Breast epithelium (tissue), 4 donors: ENCODE data around the gene RHCG. TPM values are rescaled to one million over a fixed set of nuclear protein-coding genes. Genes with fewer than 3 reads are reported as not detected.

Experiments used
- DNase-seq, 2 donors: peaks; one replicate each; pipeline ENCODE4 v3.0.0-alpha.2; 2019; ENCODE audit warnings: low spot score in 2 of 2
- H3K27ac ChIP-seq, 2 donors: fragments of 200-600 bp; sonication (generic) in 1 of 2; one replicate each; pipeline ENCODE4 v1.5.1; 2016 to 2019; ENCODE audit warnings: mild to moderate bottlenecking in 1 of 2
- H3K27me3 ChIP-seq, 2 donors: fragments of 200-600 bp; sonication (generic) in 1 of 2; one replicate each; pipeline versions ENCODE4 v1.5.1 to v1.6.0; 2017 to 2019; ENCODE audit warnings: control low read depth in 1 of 2, mild to moderate bottlenecking in 1 of 2
- H3K36me3 ChIP-seq: fragments of 200-600 bp; one replicate; pipeline ENCODE4 v1.5.1; 2019
- H3K4me1 ChIP-seq, 2 donors: fragments of 200-600 bp; sonication (generic); one replicate each; pipeline ENCODE4 v1.5.1; 2016 to 2019; ENCODE audit warnings: control low read depth in 1 of 2
- H3K4me3 ChIP-seq, 3 donors: fragments of 200-600 bp; sonication (generic); 1 replicate in 2 of 3; 2 replicates in 1 of 3; pipeline ENCODE4 v1.5.1; 2016 to 2019; ENCODE audit warnings: mild to moderate bottlenecking in 3 of 3, moderate library complexity in 2 of 3
- H3K9me3 ChIP-seq, 2 donors: fragments of 200-600 bp; sonication (generic) in 1 of 2; one replicate each; pipeline ENCODE4 v1.5.1; 2016 to 2019; ENCODE audit warnings: control low read depth in 1 of 2
- POLR2A ChIP-seq: fragments of 450-650 bp; IDR thresholded peaks from one replicate; pipeline ENCODE4 v1.6.1; 2016; ENCODE audit warnings: antibody characterized with exemption, mild to moderate bottlenecking, moderate library complexity
- POLR2AphosphoS5 ChIP-seq, 3 donors: sonication (generic); formaldehyde crosslinking; IDR thresholded peaks; one replicate each; pipeline ENCODE4 v1.6.1; 2017; ENCODE audit warnings: antibody characterized with exemption in 3 of 3
- intact Hi-C: fragments of 100-400 bp; cut with DNase I; formaldehyde crosslinking; loops from one replicate; pipeline ENCODE4 v1.15.1; 2023; ENCODE audit warnings: low total_unique reads
- total RNA-seq, 3 donors: library from RNA; depleted of rRNA; stranded (reverse); fragments of >200 nt; gene quantifications; one replicate each; pipeline ENCODE4 v1.1.0, GENCODE V29; 2016
- TF ChIP-seq, protein P1 (sequence below), 3 donors: fragments of 450-650 bp; IDR thresholded peaks; one replicate each; pipeline ENCODE4 v1.5.1; 2016 to 2017; ENCODE audit warnings: antibody characterized with exemption in 3 of 3, mild to moderate bottlenecking in 3 of 3, moderate library complexity in 3 of 3

The RHCG gene
- total RNA-seq, 3 donors from 2014 or later: 0.16 to 1.5 (median 0.66) TPM

DNA sequence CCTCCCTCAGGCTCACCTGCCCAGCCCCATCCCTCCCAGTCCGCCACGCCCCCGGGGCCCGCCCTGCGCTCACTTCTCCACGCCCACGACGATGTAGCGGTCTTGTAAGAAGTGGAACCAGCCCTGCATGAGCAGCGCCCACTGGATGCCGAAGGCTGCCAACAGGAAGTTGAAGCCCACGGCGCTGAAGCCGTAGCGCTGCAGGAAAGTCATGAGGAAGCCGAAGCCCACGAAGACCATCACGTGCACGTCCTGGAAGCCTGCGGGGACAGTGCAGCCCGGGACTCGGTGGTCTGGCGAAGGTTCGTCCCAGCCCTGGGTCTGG, 9.7 kb downstream of the RHCG start:
- no peak overlapping the region for H3K27ac ChIP-seq
- no peak for TF ChIP-seq POLR2A
- TF ChIP-seq, protein P1, sequence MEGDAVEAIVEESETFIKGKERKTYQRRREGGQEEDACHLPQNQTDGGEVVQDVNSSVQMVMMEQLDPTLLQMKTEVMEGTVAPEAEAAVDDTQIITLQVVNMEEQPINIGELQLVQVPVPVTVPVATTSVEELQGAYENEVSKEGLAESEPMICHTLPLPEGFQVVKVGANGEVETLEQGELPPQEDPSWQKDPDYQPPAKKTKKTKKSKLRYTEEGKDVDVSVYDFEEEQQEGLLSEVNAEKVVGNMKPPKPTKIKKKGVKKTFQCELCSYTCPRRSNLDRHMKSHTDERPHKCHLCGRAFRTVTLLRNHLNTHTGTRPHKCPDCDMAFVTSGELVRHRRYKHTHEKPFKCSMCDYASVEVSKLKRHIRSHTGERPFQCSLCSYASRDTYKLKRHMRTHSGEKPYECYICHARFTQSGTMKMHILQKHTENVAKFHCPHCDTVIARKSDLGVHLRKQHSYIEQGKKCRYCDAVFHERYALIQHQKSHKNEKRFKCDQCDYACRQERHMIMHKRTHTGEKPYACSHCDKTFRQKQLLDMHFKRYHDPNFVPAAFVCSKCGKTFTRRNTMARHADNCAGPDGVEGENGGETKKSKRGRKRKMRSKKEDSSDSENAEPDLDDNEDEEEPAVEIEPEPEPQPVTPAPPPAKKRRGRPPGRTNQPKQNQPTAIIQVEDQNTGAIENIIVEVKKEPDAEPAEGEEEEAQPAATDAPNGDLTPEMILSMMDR (IDR thresholded peaks at IDR 0.05): no peak
- no peak for TF ChIP-seq POLR2AphosphoS5 (IDR thresholded peaks at IDR 0.05)
- no peaks in the 10 kb centered on the region for H3K9me3 ChIP-seq
- H3K4me1 ChIP-seq: no peaks in the 10 kb centered on the region
- DNase-seq: no peak
- no peaks in the 10 kb centered on the region for H3K36me3 ChIP-seq
- peaks cover 0 to 18% of the 10 kb centered on the region in 2 donors for H3K27me3 ChIP-seq
- intact Hi-C loops: no loop called here
- H3K4me3 ChIP-seq: no peak overlapping the region

DNA sequence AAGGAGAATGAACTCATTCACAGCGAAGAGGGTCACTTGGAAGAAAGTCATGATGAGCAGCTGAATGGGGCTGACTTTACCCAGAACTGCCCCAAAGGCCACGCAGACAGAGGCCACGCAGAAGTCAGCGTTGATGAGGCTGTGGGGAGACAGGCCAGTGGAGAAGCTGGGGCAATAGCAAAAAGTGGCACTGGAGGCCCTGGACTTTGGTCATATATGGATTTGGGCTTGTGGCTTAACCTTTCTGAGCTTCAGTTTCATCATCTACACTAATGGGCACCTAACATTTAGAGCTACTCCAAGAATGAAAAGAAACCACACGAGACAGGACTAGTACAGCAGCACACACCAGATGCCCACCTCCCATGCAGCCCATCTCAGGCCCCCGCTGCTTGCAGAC, 13.3 kb downstream of the RHCG start:
- H3K27ac ChIP-seq: no peak overlapping the region
- no peaks in the 10 kb centered on the region for H3K36me3 ChIP-seq
- peaks cover 0 to 13% of the 10 kb centered on the region in 2 donors for H3K27me3 ChIP-seq
- no peaks in the 10 kb centered on the region for H3K9me3 ChIP-seq
- no peak for DNase-seq
- intact Hi-C loops: no loop called here
- H3K4me1 ChIP-seq: no peaks in the 10 kb centered on the region
- TF ChIP-seq POLR2AphosphoS5 (IDR thresholded peaks at IDR 0.05) (no peak), POLR2A (no peak)
- TF ChIP-seq, protein P1 (IDR thresholded peaks at IDR 0.05): no peak
- H3K4me3 ChIP-seq: no peak overlapping the region

DNA sequence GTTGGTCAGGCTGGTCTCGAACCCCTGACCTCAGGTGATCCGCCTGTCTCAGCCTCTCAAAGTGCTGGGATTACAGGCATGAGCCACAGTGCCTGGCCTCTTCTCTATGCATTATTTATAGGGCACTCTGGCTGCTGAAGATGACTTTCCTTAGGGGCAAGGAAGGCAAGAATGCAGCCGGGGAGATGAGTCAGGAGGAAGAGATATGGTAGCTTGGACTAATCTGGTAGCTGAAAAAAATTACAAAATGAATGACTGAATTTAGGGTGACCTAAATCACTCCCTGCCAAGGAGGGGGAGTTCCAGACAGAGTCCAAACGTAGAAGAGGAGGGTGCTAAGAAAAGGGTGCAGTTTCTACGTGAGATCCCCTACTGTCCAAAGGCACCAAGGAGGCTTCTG, 14.2 kb downstream of the RHCG start:
- Histone ChIP-seq H3K4me1 (no peaks in the 10 kb centered on the region), H3K9me3 (no peaks in the 10 kb centered on the region)

DNA sequence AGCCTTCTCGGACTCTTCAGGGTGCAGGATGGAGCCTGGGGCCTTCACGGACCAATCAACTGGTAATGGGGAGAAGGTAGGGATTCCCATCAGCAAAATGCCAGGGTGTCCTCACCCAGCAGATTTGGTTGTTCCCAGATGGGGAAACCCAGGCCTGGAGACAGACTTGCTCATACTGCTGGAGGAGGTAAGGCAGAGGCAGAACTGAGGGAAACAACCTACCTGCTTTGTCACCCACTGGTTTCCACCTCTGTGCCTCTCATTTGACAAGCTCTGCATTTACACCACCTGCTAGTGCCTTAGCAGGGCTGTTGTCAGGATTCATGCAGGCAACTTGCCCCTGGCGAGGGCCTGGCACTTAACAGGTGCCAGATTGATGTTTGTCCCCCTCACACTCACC, 15.9 kb downstream of the RHCG start:
- intact Hi-C loops: no loop called here
- TF ChIP-seq, protein P1 (IDR thresholded peaks at IDR 0.05): no peak
- TF ChIP-seq POLR2AphosphoS5 (IDR thresholded peaks at IDR 0.05) (no peak), POLR2A (no peak)
- Histone ChIP-seq H3K9me3 (no peaks in the 10 kb centered on the region), H3K36me3 (no peaks in the 10 kb centered on the region), H3K27me3 (peaks cover 0 to 17% of the 10 kb centered on the region in 2 donors), H3K27ac (no peak overlapping the region), H3K4me1 (no peaks in the 10 kb centered on the region), H3K4me3 (no peak overlapping the region)
- no peak for DNase-seq

More for the DNA sequence above, 14.2 kb downstream of the RHCG start:
- no peaks in the 10 kb centered on the region for H3K36me3 ChIP-seq
- no peak for DNase-seq
- intact Hi-C loops: no loop called here
- no peak overlapping the region for H3K27ac ChIP-seq
- TF ChIP-seq POLR2A (no peak), POLR2AphosphoS5 (IDR thresholded peaks at IDR 0.05) (no peak)
- TF ChIP-seq, protein P1 (IDR thresholded peaks at IDR 0.05): no peak
- peaks cover 0 to 15% of the 10 kb centered on the region in 2 donors for H3K27me3 ChIP-seq
- no peak overlapping the region for H3K4me3 ChIP-seq

DNA sequence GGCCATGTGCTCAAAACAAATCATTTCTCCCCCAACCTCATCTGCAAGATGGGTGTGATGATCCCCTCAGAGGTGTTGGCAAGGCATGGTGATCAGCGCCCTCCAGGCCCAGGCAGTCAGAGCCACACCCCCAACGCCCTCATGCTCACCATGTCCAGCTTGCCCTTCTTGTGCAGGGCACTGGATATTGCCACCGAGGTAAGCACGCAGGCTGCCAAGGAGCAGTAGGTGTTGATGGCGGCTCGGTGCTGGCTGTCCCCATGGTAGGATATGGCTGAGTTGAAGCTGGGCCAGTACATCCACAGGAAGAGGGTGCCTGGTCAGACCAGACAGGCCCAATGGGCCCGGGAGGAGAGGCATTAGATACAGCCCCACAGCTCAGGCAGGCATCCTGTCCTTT, 17.2 kb downstream of the RHCG start:
- H3K36me3 ChIP-seq: no peaks in the 10 kb centered on the region
- no peak overlapping the region for H3K27ac ChIP-seq
- no peaks in the 10 kb centered on the region for H3K4me1 ChIP-seq
- H3K4me3 ChIP-seq: no peak overlapping the region
- DNase-seq: no peak
- no peaks in the 10 kb centered on the region for H3K9me3 ChIP-seq
- TF ChIP-seq POLR2AphosphoS5 (IDR thresholded peaks at IDR 0.05) (no peak), POLR2A (no peak)
- TF ChIP-seq, protein P1 (IDR thresholded peaks at IDR 0.05): no peak
- intact Hi-C loops: no loop called here
- H3K27me3 ChIP-seq: peaks cover 0 to 19% of the 10 kb centered on the region in 2 donors
